NCI-H774 (cell line): ENCODE data around the gene SEL1L3.

Source experiments
- DNase-seq: peaks from one replicate; lab custom pipeline; 2025; lab: John Stamatoyannopoulos, UW

The SEL1L3 gene

GRCh38 chr4:25790024-25790423 lies 72.8 kb downstream of the SEL1L3 start:
- DNase-seq, result no peak

- DNase-seq, result no peak
Measured at GRCh38 chr4:25788703-25789238, 74.0 kb downstream of the SEL1L3 start.

GRCh38 chr4:25786497-25787065 lies 76.2 kb downstream of the SEL1L3 start:
- DNase-seq, result no peak

- DNase-seq, result no peak
Measured at GRCh38 chr4:25783943-25784342, 78.8 kb downstream of the SEL1L3 start.

GRCh38 chr4:25783126-25783525 lies 79.7 kb downstream of the SEL1L3 start:
- no peak for DNase-seq

GRCh38 chr4:25782482-25782881 lies 80.3 kb downstream of the SEL1L3 start:
- no peak for DNase-seq

GRCh38 chr4:25779021-25779420 lies 83.8 kb downstream of the SEL1L3 start:
- DNase-seq, result no peak

- no peak for DNase-seq
Measured at GRCh38 chr4:25776795-25777194, 86.0 kb downstream of the SEL1L3 start.

GRCh38 chr4:25775166-25775565 lies 87.6 kb downstream of the SEL1L3 start:
- DNase-seq, result no peak

GRCh38 chr4:25773358-25773757 lies 89.4 kb downstream of the SEL1L3 start:
- DNase-seq, result no peak

GRCh38 chr4:25771672-25772071 lies 91.1 kb downstream of the SEL1L3 start:
- DNase-seq, result no peak

- DNase-seq, result no peak
Measured at GRCh38 chr4:25770847-25771246, 91.9 kb downstream of the SEL1L3 start.

- DNase-seq, result no peak
Measured at GRCh38 chr4:25769251-25769650, 93.5 kb downstream of the SEL1L3 start.

- DNase-seq, result peak; percentile 36
Measured at GRCh38 chr4:25767877-25768725, 94.7 kb downstream of the SEL1L3 start.

- no peak for DNase-seq
Measured at GRCh38 chr4:25760518-25761157, 102.2 kb downstream of the SEL1L3 start.

- DNase-seq, result no peak
Measured at GRCh38 chr4:25760048-25760447, 102.7 kb downstream of the SEL1L3 start.

GRCh38 chr4:25759101-25759500 lies 103.7 kb downstream of the SEL1L3 start:
- DNase-seq, result no peak

GRCh38 chr4:25757452-25757851 lies 105.3 kb downstream of the SEL1L3 start:
- no peak for DNase-seq

- peak; percentile 49 for DNase-seq
Measured at GRCh38 chr4:25756503-25756902, 106.3 kb downstream of the SEL1L3 start.

- DNase-seq, result no peak
Measured at GRCh38 chr4:25755911-25756310, 106.9 kb downstream of the SEL1L3 start.

- no peak for DNase-seq
Measured at GRCh38 chr4:25753239-25753638, 109.5 kb downstream of the SEL1L3 start.

GRCh38 chr4:25750874-25751273 lies 111.9 kb downstream of the SEL1L3 start:
- DNase-seq, result no peak
